ENCODE results near the gene SLC24A4.

The SLC24A4 gene, protein sequence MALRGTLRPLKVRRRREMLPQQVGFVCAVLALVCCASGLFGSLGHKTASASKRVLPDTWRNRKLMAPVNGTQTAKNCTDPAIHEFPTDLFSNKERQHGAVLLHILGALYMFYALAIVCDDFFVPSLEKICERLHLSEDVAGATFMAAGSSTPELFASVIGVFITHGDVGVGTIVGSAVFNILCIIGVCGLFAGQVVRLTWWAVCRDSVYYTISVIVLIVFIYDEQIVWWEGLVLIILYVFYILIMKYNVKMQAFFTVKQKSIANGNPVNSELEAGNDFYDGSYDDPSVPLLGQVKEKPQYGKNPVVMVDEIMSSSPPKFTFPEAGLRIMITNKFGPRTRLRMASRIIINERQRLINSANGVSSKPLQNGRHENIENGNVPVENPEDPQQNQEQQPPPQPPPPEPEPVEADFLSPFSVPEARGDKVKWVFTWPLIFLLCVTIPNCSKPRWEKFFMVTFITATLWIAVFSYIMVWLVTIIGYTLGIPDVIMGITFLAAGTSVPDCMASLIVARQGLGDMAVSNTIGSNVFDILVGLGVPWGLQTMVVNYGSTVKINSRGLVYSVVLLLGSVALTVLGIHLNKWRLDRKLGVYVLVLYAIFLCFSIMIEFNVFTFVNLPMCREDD

DNA sequence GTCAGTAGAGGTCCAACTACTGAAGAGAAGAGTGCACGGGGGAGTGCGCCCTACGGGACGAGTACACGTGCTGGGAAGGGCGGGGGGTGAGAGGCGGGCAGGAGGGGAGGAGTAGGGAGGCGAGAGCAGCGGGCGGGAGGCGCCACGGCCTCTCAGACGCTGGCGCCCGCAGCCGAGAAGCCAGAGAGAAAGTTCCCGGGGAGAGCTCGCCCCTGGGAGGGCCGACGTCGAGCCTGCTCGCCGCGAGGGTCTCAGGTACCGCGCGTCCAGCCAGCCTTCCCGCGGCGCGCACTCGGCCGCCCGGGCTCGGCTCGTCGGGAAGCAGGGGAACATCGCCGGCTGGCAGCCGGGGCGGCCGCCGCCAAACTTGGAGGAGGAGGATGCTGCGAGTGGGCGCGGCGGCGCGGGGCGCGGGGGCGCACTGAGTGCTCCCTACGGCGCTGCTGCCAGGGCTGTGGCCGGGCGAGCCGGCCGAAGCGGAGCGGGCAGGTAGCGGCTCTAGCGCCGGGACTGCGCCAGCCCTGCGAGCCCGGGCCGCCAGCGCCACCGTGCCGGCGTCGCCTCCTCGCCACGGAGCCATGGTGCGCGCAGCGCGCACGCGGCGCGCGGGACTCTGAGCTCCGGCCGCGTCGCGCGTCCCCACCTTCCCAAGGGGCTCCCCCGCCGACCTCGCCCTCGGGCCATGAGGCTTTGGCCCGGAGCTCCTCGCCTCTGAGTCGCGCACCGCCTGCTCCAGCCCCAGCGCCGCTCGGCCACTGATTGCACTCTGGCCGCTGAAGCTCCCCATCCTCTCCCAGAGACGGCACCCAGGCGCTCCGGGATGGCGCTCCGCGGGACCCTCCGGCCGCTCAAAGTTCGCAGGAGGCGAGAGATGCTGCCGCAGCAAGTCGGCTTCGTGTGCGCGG is at the start of gene SLC24A4:
Gene SLC24A4, plus strand, starts transcription at position 155 of the 905 bp plus-strand sequence. Its CDS starts 666 bp downstream, at position 821.
- DNase-seq (ENCODE audit: low read depth), result no peak

GRCh38 chr14:92273166-92273565 is 49.8 kb upstream of the SLC24A4 start:
- DNase-seq (ENCODE audit: low read depth), result no peak

- DNase-seq (ENCODE audit: low read depth), result no peak
Observed at GRCh38 chr14:92274055-92274454, 48.9 kb upstream of the SLC24A4 start.

- no peak for DNase-seq (ENCODE audit: low read depth)
Observed at GRCh38 chr14:92276074-92276473, 46.9 kb upstream of the SLC24A4 start.

- DNase-seq (ENCODE audit: low read depth), result no peak
Observed at GRCh38 chr14:92277031-92277430, 45.9 kb upstream of the SLC24A4 start.

GRCh38 chr14:92280554-92281262 is 42.3 kb upstream of the SLC24A4 start:
- DNase-seq (ENCODE audit: low read depth), result no peak

- DNase-seq (ENCODE audit: low read depth), result no peak
Observed at GRCh38 chr14:92282669-92283068, 40.3 kb upstream of the SLC24A4 start.

- DNase-seq (ENCODE audit: low read depth), result no peak
Observed at GRCh38 chr14:92285311-92285710, 37.7 kb upstream of the SLC24A4 start.

DNA sequence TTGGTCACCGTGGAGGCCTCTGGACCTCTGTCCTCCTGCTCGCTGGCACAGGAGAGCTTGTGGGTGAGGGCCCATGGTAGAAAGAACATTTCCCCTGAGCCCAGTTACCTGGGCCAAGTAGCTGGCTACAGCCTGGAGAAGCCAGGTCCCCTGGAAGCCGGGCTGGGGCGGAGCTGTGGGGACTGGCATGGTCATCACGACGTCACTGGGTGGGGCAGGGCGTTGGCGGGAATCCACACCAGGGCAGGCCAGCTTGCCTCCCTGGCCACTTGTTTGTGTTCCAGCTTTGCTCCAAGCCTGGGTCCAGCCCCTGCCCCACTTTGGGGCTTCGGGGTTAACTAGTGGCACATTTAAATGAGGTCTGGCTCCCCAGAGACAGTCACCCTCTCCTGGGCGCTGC is 35.0 kb upstream of the SLC24A4 start:
- no peak for DNase-seq (ENCODE audit: low read depth)

GRCh38 chr14:92288994-92289660 is 33.8 kb upstream of the SLC24A4 start:
- DNase-seq (ENCODE audit: low read depth), result no peak

DNA sequence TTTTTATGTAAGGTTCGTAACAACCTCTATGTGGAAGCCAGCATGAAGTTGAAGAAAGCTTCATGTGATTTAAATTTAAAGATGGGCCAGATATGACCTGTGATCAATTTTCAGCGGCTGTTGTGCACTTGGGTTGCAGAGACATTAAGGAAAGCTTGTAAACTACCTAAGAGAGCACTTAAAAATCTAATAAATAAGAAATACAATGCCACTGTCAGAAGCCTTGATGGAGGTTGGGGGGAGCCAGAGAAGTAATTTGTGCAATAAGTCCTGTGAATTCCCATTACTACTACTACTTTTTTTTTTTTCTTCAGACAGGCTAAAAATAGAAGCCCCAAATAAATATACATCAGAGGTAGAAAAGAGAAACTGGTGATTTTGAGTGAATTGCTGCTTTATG is 30.3 kb upstream of the SLC24A4 start:
- no peak for DNase-seq (ENCODE audit: low read depth)

- DNase-seq (ENCODE audit: low read depth), result no peak
Observed at GRCh38 chr14:92294506-92294905, 28.5 kb upstream of the SLC24A4 start.

DNA sequence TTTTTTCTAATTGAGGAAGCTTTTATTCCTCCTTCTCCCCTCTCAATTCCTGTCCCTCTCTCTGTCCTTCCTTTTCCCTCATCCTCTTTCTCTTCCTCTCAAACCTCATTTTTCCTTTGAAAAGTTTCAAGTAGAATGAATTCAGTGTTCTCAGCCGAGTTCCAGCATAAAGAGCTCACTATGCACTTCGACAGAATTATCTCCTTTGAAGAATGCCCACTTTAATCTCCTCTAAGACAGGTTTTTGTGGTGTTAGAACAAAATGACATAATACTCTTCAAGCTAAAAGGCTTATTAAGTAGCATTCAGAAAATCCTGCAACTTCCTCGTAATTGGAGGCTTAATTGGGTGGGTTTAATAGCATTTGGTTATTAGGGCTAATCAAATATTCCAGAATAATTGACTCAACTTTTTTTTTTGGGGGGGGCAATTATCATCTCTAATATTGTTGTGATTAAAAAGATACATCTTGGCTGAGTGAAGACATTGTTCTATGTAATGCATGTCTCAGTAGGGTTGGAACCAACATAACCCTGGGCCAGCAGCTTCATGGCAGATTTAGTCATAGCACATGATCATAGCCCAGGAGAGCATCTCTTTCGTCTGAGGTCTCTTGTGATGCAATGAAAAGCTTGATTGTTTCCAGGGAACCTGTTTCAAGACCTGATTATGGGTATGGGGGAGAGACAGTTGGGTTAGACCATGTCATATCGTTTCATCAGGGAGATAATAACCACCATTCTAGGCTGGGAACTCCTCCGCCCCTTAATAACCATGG is 25.0 kb upstream of the SLC24A4 start:
- DNase-seq (ENCODE audit: low read depth), result no peak

GRCh38 chr14:92302481-92302880 is 20.5 kb upstream of the SLC24A4 start:
- DNase-seq (ENCODE audit: low read depth), result no peak

GRCh38 chr14:92308716-92309115 is 14.2 kb upstream of the SLC24A4 start:
- DNase-seq (ENCODE audit: low read depth), result no peak

- DNase-seq (ENCODE audit: low read depth), result no peak
Observed at GRCh38 chr14:92309968-92310530, 12.9 kb upstream of the SLC24A4 start.

- DNase-seq (ENCODE audit: low read depth), result no peak
Observed at GRCh38 chr14:92310776-92311375, 12.1 kb upstream of the SLC24A4 start.

DNA sequence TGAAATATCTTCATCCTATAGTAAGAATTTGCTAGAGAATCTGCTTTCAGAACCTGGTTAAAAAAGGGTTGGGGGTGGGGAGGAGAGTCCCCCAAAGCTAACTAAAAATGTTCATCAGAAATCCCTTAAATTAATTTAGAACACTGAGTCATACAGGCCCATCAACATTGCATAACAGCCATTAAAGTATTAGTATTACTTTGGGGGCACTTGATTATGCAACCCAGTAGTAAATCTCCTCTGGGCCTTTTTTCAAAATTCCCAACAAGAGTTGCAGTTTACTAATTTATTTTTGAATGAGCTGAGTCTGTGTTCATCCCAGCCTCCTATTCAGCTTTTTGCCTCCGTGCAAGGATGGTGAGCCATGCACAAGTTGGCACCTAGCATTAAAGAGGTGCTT is 8.8 kb upstream of the SLC24A4 start:
- no peak for DNase-seq (ENCODE audit: low read depth)

DNA sequence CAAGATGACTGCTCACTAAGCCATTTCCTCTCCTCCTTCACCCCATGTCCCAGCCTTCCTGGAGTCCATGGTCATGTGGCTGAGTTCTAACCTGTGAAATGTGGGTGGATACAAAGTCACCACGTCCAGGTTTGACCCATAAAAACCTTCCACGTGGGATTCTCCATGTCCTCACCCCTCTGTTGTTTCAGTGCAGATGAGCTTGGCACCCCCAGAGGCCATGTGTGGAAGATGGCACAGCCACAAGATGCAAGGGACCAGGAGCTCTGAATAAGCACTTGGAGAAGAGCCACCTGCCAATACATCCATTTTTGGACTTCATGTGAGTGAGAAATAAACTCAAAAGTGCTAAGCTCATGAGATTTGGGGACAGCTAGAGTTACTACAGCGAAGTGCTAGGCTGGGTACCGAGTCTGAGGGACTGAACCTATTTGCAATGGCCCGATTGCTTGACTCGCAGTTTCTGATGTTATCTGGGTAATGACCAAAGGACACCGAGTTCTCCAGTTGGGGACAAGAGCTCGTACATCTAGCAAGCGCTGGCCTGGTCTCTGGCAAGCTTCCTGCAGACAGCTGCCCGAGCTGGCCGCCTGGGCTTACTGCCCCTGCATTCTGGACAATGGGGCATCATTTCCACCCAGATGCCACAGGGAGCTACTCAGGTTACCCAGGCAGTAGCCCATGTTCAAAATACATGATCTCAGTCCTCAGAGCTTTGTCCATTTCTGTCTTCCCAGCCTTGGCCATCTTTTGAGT is 7.7 kb upstream of the SLC24A4 start:
- no peak for DNase-seq (ENCODE audit: low read depth)

All from activated T-cell treated with anti-CD3 and anti-CD28 coated beads for 24 hours (primary cell).